ENCODE results near the gene CEACAM6.

CEACAM6 gene

GRCh38 chr19:41808663-41809566 is 53.6 kb downstream of the CEACAM6 start:
- Histone ChIP-seq H3K27ac (ENCODE audit: low read depth, low read length) (no peak overlapping the region), H3K27me3 (ENCODE audit: control insufficient read depth, insufficient read depth, low read length) (no peaks in the 10 kb centered on the region), H3K4me3 (ENCODE audit: low read length) (no peak overlapping the region), H3K36me3 (ENCODE audit: control insufficient read depth, insufficient read depth, low read length) (no peaks in the 10 kb centered on the region), H3K4me1 (ENCODE audit: control insufficient read depth, insufficient read depth, low read length) (no peaks in the 10 kb centered on the region), H3K9ac (ENCODE audit: low read length) (no peak overlapping the region)

GRCh38 chr19:41810301-41810700 is 55.0 kb downstream of the CEACAM6 start:
- Histone ChIP-seq H3K36me3 (ENCODE audit: control insufficient read depth, insufficient read depth, low read length) (no peaks in the 10 kb centered on the region), H3K9ac (ENCODE audit: low read length) (no peak overlapping the region), H3K27me3 (ENCODE audit: control insufficient read depth, insufficient read depth, low read length) (no peaks in the 10 kb centered on the region), H3K4me1 (ENCODE audit: control insufficient read depth, insufficient read depth, low read length) (no peaks in the 10 kb centered on the region), H3K4me3 (ENCODE audit: low read length) (no peak overlapping the region), H3K27ac (ENCODE audit: low read depth, low read length) (no peak overlapping the region)

DNA sequence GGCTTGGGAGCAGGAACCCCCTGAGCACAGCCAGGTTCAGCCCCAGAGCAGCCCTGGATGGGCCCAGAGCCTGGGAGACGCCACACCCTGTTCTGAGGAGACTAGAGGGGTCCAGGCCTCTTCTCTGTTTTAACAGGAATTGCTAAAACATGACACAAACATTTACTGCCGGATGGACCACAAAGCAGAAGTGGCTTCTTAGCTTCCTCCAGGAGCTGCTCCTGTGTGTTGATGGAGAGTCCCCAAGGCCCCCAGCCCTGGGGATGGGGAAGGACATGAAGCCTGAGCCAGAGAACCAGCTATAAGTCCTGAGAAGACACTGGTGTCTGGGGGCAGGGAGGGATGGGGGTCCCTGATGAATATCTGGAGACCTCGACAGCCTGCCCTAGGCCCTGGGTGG is 55.7 kb downstream of the CEACAM6 start:
- H3K27me3 ChIP-seq (ENCODE audit: control insufficient read depth, insufficient read depth, low read length): no peaks in the 10 kb centered on the region
- H3K36me3 ChIP-seq (ENCODE audit: control insufficient read depth, insufficient read depth, low read length): no peaks in the 10 kb centered on the region
- H3K9ac ChIP-seq (ENCODE audit: low read length): no peak overlapping the region
- no peak overlapping the region for H3K27ac ChIP-seq (ENCODE audit: low read depth, low read length)
- no peak overlapping the region for H3K4me3 ChIP-seq (ENCODE audit: low read length)
- no peaks in the 10 kb centered on the region for H3K4me1 ChIP-seq (ENCODE audit: control insufficient read depth, insufficient read depth, low read length)

DNA sequence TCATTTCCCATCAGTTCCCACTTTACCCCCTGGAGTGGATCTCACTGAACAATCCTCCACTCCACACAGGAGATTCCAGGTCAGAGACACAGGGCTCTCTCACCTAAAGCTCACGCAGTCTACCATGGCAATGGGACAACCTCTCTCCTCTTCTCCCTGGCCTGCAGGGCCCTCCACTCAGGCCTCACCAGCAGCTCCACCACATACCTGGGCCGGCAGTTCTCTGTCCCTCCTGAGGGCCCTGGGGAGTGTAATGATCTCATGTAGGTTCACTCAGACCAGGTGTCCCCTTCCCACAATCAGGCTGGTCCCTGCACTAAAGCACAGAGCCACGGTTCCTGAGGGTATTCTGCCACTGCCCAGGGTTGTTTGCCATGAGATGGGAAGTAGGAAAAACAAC is 56.7 kb downstream of the CEACAM6 start:
- Histone ChIP-seq H3K9ac (ENCODE audit: low read length) (no peak overlapping the region), H3K4me3 (ENCODE audit: low read length) (no peak overlapping the region), H3K36me3 (ENCODE audit: control insufficient read depth, insufficient read depth, low read length) (no peaks in the 10 kb centered on the region), H3K4me1 (ENCODE audit: control insufficient read depth, insufficient read depth, low read length) (no peaks in the 10 kb centered on the region), H3K27ac (ENCODE audit: low read depth, low read length) (no peak overlapping the region), H3K27me3 (ENCODE audit: control insufficient read depth, insufficient read depth, low read length) (no peaks in the 10 kb centered on the region)

DNA sequence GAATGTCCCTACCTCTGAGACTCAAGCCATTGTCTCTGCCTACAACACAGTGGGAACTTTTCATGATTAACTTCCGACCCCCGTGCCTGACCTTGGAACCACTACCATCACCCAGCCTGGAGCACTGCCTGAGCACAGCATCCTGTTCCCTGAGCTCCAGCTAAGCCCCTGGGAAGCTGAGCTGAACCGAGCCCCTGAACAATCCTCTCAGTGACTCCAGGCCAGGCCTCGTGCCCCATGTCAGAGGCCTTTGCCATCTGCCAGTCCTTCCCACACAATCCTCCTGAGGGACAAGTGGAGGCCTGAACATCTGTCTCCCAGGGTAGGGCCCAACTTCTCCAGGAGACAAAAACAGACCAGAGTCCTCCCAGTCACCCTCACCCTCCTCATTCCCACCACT is 58.6 kb downstream of the CEACAM6 start:
- Histone ChIP-seq H3K9ac (ENCODE audit: low read length) (no peak overlapping the region), H3K4me1 (ENCODE audit: control insufficient read depth, insufficient read depth, low read length) (no peaks in the 10 kb centered on the region), H3K4me3 (ENCODE audit: low read length) (no peak overlapping the region), H3K36me3 (ENCODE audit: control insufficient read depth, insufficient read depth, low read length) (no peaks in the 10 kb centered on the region), H3K27ac (ENCODE audit: low read depth, low read length) (no peak overlapping the region), H3K27me3 (ENCODE audit: control insufficient read depth, insufficient read depth, low read length) (no peaks in the 10 kb centered on the region)

- H3K4me3 ChIP-seq (ENCODE audit: low read length): no peak overlapping the region
- no peak overlapping the region for H3K9ac ChIP-seq (ENCODE audit: low read length)
- H3K36me3 ChIP-seq (ENCODE audit: control insufficient read depth, insufficient read depth, low read length): no peaks in the 10 kb centered on the region
- no peak overlapping the region for H3K27ac ChIP-seq (ENCODE audit: low read depth, low read length)
- no peaks in the 10 kb centered on the region for H3K27me3 ChIP-seq (ENCODE audit: control insufficient read depth, insufficient read depth, low read length)
- no peaks in the 10 kb centered on the region for H3K4me1 ChIP-seq (ENCODE audit: control insufficient read depth, insufficient read depth, low read length)
Observed at GRCh38 chr19:41815301-41815700, 60.0 kb downstream of the CEACAM6 start.

DNA sequence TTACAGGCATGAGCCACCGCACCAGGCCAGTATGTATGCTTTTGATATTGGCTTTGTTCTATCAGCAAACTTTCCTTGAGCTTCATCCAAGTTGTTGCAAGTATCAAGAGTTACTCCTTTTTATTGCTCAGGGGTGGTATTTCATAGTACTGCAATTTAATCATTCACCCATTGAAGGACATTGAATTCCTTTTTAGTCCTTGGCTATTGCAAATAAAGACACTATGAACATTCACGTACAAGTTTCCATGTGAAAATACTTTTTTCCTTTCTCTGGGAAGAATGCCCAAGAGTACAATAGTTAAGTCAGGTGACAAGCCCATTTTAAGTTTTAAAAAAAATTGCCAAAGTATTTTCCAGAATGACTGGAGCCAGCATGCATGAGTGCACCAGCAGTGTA is 61.4 kb downstream of the CEACAM6 start:
- no peaks in the 10 kb centered on the region for H3K36me3 ChIP-seq (ENCODE audit: control insufficient read depth, insufficient read depth, low read length)
- H3K9ac ChIP-seq (ENCODE audit: low read length): no peak overlapping the region
- peaks cover 3% of the 10 kb centered on the region for H3K27me3 ChIP-seq (ENCODE audit: control insufficient read depth, insufficient read depth, low read length)
- no peak overlapping the region for H3K4me3 ChIP-seq (ENCODE audit: low read length)
- no peak overlapping the region for H3K27ac ChIP-seq (ENCODE audit: low read depth, low read length)
- H3K4me1 ChIP-seq (ENCODE audit: control insufficient read depth, insufficient read depth, low read length): no peaks in the 10 kb centered on the region

DNA sequence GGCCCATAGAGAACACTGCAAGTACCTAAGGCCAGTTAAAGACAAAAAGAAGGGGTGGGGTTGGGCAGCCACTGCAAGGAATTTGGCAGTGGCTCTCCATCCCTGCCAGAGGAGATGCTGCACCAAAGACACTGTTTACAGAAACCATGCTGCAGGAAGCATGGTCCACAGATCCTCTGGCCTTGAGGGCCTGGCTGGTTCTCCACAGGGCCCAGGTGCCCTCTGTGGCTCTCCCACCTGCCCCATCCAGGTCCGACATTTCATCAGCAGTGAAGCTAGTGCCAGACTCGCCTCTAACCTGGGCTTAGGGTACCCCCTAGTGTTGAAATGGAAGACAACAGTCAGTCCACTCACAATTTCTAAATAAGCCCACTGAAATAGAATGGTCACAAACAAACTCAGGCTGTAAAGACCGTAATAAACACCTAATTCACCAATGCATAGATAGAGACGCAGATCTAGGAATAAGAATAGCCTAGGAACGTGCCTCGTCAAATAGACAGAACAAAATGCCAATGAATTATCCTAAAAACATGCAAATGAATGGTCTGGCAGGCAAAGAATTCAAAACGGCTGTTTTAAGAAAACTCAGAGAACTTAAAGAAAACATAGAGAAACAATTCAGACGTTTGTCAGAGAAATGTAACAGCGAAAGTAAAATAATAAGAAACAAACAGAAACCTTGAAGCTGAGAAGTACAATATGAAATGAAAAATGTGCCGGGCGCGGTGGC is 65.8 kb downstream of the CEACAM6 start:
- no peak overlapping the region for H3K4me3 ChIP-seq (ENCODE audit: low read length)
- H3K36me3 ChIP-seq (ENCODE audit: control insufficient read depth, insufficient read depth, low read length): no peaks in the 10 kb centered on the region
- H3K4me1 ChIP-seq (ENCODE audit: control insufficient read depth, insufficient read depth, low read length): no peaks in the 10 kb centered on the region
- no peak overlapping the region for H3K9ac ChIP-seq (ENCODE audit: low read length)
- no peak overlapping the region for H3K27ac ChIP-seq (ENCODE audit: low read depth, low read length)
- peaks cover 3% of the 10 kb centered on the region for H3K27me3 ChIP-seq (ENCODE audit: control insufficient read depth, insufficient read depth, low read length)
